Stimulated activated CD8-positive, alpha-beta memory T cell treated with anti-CD3 and anti-CD28 coated beads, Interleukin-7, amount 100 ng/mL, for 24 hours (primary cell): Measurements from ENCODE around the gene DGKD.

ENCODE experiments used
- DNase-seq: peaks from one replicate; pipeline ENCODE4 v3.0.0-alpha.2; 2020; ENCODE audit warnings: low read depth

DGKD gene

DNA sequence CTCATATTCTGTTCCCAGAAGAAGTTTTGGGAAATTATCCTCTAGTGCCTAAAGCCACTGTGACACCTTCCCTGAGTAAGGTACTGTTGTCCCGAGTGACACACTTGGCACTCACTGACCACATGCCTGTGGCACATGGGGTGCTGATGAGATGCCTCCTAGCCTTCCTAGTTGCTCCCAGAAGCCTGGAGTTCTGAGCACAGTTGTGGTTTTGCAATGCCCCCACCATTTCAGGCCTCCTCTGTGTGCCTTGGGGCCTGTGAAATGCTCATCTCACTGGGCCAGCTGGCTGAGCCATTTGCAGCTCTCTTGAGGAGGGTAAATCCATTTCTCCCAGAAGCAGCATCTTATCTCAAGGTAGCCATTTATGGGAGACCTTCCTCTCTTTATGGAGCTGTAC is 91.8 kb downstream of the DGKD start:
- DNase-seq, result no peak

DNA sequence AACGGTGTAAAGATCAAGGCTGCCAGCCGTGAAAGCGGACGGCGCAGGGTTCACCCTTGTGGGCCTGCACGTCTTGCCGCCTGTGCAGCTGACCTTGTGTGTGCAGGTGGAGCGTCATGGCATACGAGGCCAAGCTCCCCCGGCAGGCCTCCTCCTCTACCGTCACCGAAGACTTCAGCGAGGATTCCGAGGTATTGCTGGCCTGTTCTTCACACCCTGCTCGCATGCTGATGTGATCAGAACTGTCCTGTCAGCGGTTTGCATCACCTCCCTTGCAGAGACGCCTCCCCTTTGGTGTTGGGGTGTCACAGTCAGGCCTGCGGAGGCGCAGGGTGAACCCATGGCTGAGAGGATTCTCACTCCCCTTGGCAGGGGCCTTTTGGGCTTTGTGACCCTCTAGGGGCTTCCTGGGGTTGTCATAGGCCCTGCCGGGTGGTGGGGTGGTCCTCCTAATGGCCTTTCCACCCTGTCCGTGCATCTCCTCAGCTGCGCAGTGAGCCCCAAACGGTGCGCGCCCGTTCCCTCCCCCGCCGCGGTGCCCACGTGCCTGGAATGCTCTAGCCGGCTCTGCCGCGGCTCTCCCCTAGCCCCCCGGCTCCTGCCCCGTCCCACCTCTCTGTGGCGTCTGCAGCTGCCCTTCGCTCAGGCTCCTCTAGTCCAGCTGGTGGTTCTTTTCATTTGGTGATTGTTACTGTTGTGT is 92.5 kb downstream of the DGKD start:
- no peak for DNase-seq

DNA sequence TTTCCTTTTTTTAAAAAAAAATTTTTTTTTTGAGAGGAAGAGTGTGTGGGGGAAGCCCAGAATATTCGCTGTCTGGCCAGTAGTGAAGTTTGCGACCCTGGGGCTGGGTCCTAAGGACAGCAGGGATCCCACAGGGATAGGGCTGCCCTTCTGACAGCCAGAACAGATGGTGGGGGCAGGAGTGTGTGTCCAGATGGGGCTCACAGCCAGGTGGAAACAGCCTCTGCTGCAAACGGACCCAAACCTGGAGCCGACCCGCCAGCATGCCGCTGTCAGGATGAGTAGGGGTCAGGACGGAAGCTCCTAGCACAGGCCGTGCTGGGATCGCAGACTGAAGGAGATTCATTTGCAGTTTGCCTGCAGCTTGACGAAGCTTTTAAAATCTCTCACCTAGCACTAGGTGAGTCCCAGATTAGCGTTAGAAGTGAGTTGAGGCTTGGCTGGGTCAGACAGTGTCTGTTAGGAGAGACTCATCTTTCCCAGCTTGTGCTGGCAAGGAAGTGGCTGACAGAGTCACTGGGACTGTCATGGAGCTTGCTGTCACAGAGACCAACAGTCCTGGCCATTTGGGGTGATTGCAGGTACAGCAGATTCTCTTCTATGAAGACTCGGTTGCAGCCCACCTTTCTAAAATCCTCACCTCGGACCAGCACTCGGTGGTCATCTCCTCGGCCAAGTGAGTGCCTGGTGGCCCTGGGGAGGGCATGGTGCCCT is 93.4 kb downstream of the DGKD start:
- no peak for DNase-seq

DNA sequence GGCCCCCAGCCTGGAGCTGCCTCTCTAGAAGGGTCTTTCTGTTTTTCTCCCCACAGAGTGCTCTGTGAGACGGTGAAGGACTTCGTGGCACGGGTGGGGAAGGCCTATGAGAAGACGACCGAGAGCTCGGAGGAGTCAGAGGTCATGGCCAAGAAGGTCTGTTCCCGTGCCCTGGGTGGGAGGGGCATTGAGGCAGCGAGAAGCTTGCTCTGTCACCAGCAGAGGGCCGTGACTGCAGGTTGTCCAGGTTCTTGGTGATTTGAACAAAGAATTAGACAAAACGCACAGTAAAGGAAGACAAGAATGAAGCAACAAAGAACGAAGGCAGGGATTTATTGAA is 93.9 kb downstream of the DGKD start:
- no peak for DNase-seq

GRCh38 chr2:233448575-233448974 is 94.3 kb downstream of the DGKD start:
- no peak for DNase-seq

GRCh38 chr2:233449081-233449901 is 95.0 kb downstream of the DGKD start:
- DNase-seq, result no peak

DNA sequence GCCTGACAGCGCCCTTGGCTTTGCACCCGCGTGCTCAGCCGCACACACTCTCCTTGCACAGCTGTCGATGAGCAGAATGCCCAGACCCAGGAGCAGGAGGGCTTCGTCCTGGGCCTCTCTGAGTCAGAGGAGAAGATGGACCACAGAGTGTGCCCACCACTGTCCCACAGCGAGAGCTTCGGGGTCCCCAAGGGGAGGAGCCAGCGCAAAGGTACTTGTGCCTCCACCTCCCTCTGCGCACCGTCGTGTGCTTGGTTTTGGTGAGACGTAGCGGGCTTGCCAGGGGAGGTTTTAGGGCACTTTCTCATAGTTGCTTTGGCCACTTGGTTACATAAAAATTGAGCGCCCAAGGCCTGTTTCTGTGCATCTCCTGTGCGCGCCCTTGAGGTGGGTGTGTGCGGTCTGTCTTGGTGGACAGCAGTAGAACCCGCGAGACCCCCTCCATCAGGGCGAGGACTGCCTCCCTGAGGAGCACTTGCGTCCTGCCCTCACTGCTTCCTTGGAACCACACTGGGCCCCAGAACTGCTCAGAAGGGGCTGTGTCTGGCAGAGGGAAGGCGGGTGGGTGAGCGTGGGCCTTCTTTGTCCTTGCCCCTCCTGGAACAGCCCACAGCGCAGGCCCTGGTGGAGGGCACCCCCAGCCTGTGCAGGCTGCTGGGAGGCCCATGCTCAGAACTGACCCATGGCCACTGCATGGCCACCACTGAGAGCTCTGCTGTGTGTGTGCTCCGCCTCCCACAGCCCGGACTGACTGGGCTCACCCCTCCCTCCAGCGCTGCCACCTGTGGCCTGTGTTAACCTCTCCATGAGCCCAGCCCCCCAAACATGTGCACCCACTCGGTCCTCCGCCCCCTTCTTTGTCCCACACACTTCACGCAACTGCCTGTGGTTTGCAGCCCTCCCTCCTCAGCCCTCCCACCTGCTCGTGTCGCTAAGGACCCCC is 95.9 kb downstream of the DGKD start:
- DNase-seq, result no peak

DNA sequence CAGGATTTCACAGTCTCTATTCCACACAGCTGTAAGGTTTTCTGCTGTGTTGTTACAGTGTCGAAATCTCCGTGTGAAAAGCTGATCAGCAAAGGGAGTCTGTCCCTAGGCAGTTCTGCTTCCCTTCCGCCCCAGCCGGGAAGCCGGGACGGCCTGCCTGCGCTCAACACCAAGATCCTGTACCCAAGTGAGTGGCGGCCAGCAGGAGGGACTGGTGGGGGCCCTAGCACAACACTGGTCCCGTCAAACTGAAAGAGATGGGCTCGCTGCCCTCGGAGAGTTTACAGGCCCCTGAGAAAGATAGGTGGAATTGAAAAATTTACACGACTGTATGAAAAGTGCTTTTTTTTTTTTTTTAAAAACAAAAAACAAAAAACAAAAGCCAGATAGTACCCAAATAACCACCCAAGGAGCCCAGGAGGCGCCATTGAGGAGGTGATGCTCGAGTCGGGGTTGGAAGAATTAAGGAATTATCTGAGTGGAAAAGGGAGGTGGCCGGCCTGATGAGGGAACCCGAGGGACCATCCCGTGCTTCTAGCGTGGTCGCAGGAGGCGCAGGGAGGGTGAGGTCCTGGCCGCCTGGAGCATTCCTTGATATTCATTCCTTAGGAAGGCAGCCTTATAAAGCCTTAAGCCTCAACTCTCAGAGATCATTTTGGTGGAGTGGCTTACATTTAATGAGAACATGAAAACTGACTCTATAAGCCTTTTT is 96.7 kb downstream of the DGKD start:
- no peak for DNase-seq

DNA sequence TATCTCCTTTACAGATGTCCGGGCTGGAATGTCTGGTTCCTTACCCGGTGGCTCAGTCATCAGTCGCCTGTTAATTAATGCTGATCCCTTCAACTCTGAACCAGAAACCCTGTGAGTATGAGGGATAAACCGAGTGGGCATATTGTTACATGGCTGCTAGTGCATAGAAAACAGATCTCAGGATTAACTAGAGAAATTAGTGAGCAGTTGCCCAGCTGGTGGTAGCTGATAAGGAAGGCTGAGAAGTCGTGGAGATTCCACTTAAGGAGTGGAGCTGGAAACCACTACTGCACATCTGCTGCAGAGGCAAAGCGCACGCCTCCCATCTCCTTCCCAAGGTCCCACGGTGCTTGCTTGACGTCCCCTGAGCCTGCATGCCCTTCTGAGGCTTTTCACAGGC is 97.7 kb downstream of the DGKD start:
- DNase-seq, result no peak

DNA sequence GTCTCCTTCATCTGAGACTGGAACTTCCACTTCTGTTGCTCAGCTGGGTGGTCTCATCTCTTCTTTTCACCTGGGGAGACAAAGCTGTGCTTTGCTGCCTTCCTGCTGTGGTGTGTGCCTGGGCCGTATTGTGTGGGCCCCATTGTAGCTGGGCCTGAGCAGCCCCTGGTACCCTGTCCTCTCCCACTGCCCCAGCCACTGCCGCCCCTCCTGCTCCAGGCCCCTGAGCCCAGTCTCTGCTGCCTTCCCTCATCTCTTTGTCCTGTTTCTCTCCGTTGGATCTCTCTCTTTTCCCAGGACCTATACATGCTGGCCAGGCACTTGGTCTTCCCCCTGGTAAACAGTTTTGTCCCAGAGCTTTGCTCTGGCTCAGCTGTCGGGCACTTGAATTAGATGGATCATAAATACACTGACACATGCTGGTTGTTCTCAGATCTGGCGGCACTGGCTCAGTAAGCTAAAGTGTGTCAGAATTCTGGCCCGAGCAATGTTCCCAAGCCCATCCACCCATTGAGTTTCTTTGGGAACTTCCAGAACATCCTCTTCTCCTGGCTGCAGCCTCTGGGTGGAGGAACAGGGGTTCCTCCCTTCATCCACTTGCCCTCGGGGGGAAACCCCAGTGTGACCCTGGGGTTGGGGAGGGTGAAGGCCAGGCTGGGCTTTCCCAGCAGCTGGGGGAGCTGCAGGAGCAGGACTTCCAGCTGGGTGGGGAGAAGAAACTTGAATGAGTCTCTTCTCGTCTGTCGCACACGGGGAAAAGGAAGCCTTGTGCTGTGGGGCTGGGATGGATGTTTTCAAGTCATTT is 99.0 kb downstream of the DGKD start:
- no peak for DNase-seq

DNA sequence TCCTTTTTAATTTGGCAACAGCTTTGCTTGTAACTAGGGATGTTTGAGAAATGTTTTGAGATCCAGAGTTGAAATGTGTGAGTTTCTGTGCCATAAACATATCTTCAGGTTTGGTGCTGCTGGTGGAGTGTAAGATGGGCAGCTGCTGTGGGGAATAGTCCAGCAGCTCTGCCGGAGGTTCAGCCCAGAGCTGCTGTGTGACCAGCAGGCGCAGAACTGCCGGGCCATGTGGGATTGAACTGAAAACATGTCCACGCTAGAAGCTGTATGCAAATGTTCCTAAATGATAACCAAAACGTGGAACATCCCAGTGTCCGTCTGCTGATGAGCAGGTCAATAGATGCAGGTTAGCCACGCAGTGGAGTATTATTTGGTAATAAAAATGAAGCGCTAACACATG is 99.6 kb downstream of the DGKD start:
- no peak for DNase-seq

DNA sequence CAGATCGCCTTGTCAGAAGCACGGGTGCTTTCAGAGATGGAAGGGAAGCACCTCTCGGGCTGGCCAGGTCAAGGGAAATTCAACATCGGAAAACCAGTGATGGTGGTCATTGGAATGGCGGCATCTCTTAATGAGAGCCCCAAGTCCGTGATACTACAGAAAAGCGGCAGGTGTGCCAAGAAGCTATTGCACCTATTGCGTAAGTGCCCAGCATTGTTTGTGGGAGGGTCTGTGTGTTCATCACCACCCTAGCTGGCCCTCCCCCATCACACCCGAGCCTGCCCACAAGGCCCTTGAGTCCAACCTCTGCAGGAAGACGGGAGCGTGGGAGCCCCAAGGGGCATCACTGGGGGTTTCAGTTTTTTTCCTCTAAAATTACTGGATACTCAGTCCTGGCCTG is 100.7 kb downstream of the DGKD start:
- DNase-seq, result no peak

DNA sequence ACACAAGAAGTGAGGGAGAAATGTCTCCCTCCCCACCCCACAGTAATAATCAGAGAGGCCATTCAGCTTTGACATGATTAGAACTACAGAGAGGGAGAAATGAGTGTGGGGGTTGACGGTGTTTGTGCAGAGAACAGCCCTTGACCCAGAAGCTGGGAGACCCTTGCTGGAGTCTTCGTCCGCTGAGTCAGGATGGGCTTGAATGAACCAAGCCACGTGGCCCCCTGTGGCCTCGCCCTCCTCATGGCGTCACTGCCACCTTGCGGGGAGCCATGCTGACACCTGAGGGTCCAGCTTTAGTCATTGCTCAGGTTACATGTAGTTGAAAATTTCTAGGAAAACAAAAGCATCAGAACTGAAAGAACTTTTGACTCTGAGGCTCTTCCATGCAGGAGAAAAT is 101.2 kb downstream of the DGKD start:
- no peak for DNase-seq

- no peak for DNase-seq
Measured at GRCh38 chr2:233456111-233456510, 101.8 kb downstream of the DGKD start.

DNA sequence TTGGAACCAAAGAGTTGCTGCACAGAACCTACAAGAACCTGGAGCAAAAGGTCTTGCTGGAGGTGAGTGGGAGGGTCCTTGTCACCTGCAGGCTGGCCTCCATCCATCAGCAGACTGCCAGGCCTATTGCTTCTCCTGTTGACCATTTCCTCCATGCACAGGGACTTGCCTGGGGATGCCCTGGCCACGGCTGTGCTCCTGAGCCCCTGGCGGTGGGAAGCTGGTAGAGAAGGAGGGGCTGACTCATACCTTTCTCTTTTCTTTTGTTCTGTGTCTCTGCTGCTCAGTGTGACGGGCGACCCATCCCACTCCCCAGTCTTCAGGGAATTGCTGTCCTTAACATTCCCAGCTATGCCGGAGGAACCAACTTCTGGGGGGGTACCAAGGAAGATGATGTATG is 102.6 kb downstream of the DGKD start:
- DNase-seq, result no peak

- no peak for DNase-seq
Measured at GRCh38 chr2:233457356-233457755, 103.1 kb downstream of the DGKD start.

GRCh38 chr2:233458031-233458610 is 103.8 kb downstream of the DGKD start:
- no peak for DNase-seq

DNA sequence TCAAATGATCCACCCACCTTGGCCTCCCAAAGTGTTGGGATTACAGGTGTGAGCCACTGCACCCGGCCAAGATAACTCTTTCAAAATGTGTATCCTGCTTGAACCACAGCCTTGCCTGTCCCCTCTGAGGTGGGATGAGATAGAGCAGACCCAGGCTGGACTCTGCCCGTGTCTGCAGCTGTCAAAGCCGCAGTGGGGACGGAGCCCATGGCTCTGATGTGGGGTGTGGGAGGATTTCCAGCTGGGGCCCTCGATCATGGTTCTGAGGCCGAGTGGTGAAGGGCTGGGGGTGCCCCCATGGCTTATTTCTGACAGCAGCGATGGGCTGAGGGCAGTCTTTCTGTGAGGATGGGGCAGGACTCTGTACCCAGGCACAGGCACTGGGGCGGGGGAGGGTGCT is 104.5 kb downstream of the DGKD start:
- DNase-seq, result no peak

DNA sequence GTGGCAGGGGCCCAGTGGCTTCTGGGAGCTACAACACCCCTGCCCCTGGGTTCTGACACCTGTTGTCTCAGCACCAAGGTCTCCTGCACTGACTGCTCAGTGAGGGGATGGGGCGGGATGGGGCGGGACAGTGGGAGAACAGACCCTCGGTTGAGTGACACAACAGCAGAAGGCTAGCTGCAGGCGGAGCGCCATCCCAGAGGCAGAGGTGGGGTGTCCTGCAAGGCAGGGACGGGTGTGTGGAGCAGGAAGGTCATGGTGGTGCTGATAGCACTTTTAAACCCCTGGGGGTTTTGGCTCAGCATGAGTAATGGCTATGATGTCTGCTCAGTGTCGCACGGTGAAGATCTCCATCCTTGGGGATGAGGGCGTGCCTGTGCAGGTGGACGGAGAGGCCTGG is 105.1 kb downstream of the DGKD start:
- no peak for DNase-seq
